ENCODE measurements around the gene GRID1. TPM values are rescaled to one million over a fixed set of nuclear protein-coding genes. Genes with fewer than 3 reads are reported as not detected.

The GRID1 gene
- total RNA-seq, 1 experiment from 2014 or later: 5.6 TPM

DNA sequence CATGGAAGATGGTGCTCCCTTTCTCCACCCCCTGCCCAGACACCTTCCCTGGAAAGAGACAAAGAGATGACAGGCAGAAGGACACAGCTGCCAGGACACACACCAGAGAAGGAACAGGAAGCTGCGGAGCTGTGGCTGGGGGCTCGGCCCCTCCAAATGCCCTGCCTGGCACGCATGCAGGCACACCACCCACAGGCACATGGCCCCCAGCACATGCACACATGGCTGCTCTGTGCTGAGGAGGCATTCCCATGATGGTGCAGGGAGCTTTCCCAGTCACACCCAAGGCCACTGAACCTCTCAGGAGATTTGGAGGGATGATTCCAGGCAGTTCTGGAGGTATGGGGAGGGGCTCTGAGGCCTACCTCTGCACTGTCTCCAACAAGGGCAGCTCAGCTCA lies 143.3 kb downstream of the GRID1 start:
- no peak for DNase-seq (ENCODE audit: low read depth, low spot score)
- BruUV-seq (replicated peaks): no TSS peak
- Histone ChIP-seq H3K4me2 (ENCODE audit: low read length) (no peak overlapping the region), H4K20me1 (ENCODE audit: insufficient read depth) (no peaks in the 10 kb centered on the region), H3K4me1 (ENCODE audit: control insufficient read depth in 1 of 2, insufficient read depth in 2 of 2, low read length in 2 of 2) (peaks cover 0 to 16% of the 10 kb centered on the region in 2 experiments; a peak in 2 of 4 replicates), H3K27me3 (ENCODE audit: insufficient read depth, low read length) (no peaks in the 10 kb centered on the region), H3K9me2 (ENCODE audit: insufficient read depth) (no peaks in the 10 kb centered on the region), H3K9me3 (ENCODE audit: control insufficient read depth in 1 of 2, insufficient read depth in 1 of 2, low read depth in 1 of 2, low read length in 2 of 2) (no peaks in the 10 kb centered on the region), H3K79me2 (ENCODE audit: insufficient read depth, low read length) (no peaks in the 10 kb centered on the region), H2AFZ (ENCODE audit: low read depth, low read length, poor library complexity, severe bottlenecking) (no peak overlapping the region), H3K4me3 (replicated peaks in 1 of 2; ENCODE audit: low read depth in 1 of 2, low read length in 2 of 2) (no peak overlapping the region), H3K27ac (ENCODE audit: low read depth, low read length) (no peak overlapping the region), H3K36me3 (ENCODE audit: control insufficient read depth in 1 of 2, insufficient read depth in 2 of 2, low read length in 2 of 2) (no peaks in the 10 kb centered on the region), H3K9ac (ENCODE audit: low read length) (no peak overlapping the region)
- intact Hi-C loops (cut with micrococcal nuclease): no loop called here
- CTCF ChIA-PET: no interaction called here
- POLR2A ChIA-PET: no interaction called here
- ATAC-seq: no peak
- RAD21 ChIA-PET (ENCODE audit: low non-redundant PET in 1 of 2, low total read pairs in 2 of 2, uncharacterized antibody in 2 of 2, unreplicated experiment in 2 of 2): no interaction called here
- no peak for TF ChIP-seq ZFX (IDR thresholded peaks at IDR 0.05)
- TF ChIP-seq, protein P1, sequence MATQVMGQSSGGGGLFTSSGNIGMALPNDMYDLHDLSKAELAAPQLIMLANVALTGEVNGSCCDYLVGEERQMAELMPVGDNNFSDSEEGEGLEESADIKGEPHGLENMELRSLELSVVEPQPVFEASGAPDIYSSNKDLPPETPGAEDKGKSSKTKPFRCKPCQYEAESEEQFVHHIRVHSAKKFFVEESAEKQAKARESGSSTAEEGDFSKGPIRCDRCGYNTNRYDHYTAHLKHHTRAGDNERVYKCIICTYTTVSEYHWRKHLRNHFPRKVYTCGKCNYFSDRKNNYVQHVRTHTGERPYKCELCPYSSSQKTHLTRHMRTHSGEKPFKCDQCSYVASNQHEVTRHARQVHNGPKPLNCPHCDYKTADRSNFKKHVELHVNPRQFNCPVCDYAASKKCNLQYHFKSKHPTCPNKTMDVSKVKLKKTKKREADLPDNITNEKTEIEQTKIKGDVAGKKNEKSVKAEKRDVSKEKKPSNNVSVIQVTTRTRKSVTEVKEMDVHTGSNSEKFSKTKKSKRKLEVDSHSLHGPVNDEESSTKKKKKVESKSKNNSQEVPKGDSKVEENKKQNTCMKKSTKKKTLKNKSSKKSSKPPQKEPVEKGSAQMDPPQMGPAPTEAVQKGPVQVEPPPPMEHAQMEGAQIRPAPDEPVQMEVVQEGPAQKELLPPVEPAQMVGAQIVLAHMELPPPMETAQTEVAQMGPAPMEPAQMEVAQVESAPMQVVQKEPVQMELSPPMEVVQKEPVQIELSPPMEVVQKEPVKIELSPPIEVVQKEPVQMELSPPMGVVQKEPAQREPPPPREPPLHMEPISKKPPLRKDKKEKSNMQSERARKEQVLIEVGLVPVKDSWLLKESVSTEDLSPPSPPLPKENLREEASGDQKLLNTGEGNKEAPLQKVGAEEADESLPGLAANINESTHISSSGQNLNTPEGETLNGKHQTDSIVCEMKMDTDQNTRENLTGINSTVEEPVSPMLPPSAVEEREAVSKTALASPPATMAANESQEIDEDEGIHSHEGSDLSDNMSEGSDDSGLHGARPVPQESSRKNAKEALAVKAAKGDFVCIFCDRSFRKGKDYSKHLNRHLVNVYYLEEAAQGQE (IDR thresholded peaks at IDR 0.05; ENCODE audit: low read depth): no peak
- no peak for TF ChIP-seq RAD21 (IDR thresholded peaks at IDR 0.05; ENCODE audit: low read depth)
- TF ChIP-seq EZH2phosphoT487 (IDR thresholded peaks at IDR 0.05; ENCODE audit: borderline replicate concordance): no peak
- TF ChIP-seq ELF1 (IDR thresholded peaks at IDR 0.05; ENCODE audit: borderline replicate concordance, low read depth): no peak
- no peak for TF ChIP-seq SP1 (IDR thresholded peaks at IDR 0.05; ENCODE audit: low read depth)

GRCh38 chr10:86222687-86223086 lies 143.9 kb downstream of the GRID1 start:
- BruUV-seq (replicated peaks): no TSS peak
- RAD21 ChIA-PET (ENCODE audit: low non-redundant PET in 1 of 2, low total read pairs in 2 of 2, uncharacterized antibody in 2 of 2, unreplicated experiment in 2 of 2): no interaction called here
- H3K27ac ChIP-seq (ENCODE audit: low read depth, low read length): no peak overlapping the region

More at GRCh38 chr10:86222687-86223086, 143.9 kb downstream of the GRID1 start:
- Histone ChIP-seq H3K9me3 (ENCODE audit: control insufficient read depth in 1 of 2, insufficient read depth in 1 of 2, low read depth in 1 of 2, low read length in 2 of 2) (no peaks in the 10 kb centered on the region), H3K27me3 (ENCODE audit: insufficient read depth, low read length) (no peaks in the 10 kb centered on the region), H3K4me2 (ENCODE audit: low read length) (no peak overlapping the region), H3K9me2 (ENCODE audit: insufficient read depth) (no peaks in the 10 kb centered on the region), H4K20me1 (ENCODE audit: insufficient read depth) (no peaks in the 10 kb centered on the region), H3K79me2 (ENCODE audit: insufficient read depth, low read length) (no peaks in the 10 kb centered on the region), H3K4me3 (replicated peaks in 1 of 2; ENCODE audit: low read depth in 1 of 2, low read length in 2 of 2) (no peak overlapping the region), H3K36me3 (ENCODE audit: control insufficient read depth in 1 of 2, insufficient read depth in 2 of 2, low read length in 2 of 2) (no peaks in the 10 kb centered on the region), H3K4me1 (ENCODE audit: control insufficient read depth in 1 of 2, insufficient read depth in 2 of 2, low read length in 2 of 2) (peaks cover 0 to 16% of the 10 kb centered on the region in 2 experiments; a peak in 2 of 4 replicates), H3K9ac (ENCODE audit: low read length) (no peak overlapping the region), H2AFZ (ENCODE audit: low read depth, low read length, poor library complexity, severe bottlenecking) (no peak overlapping the region)
- ChIA-PET POLR2A (no interaction called here), CTCF (no interaction called here)
- intact Hi-C loops (cut with micrococcal nuclease): no loop called here
- ATAC-seq (no peak), DNase-seq (ENCODE audit: low read depth, low spot score) (no peak)
- TF ChIP-seq ATF3 (IDR thresholded peaks at IDR 0.05) (no peak), CBX3 (IDR thresholded peaks at IDR 0.05; ENCODE audit: low read depth) (no peak), RAD21 (IDR thresholded peaks at IDR 0.05; ENCODE audit: low read depth) (no peak), YY1 (IDR thresholded peaks at IDR 0.05; ENCODE audit: extremely low read depth, insufficient replicate concordance, low read depth, low read length) (no peak)

Data from HCT116 (cell line).